Trophoblast cell (in vitro differentiated cells and primary cell): ENCODE measurements around the gene ARMC3.
"Not testable (repeated sequence)": the region's sequence is repeated elsewhere in the genome, so short reads cannot be mapped to it uniquely, and the experiment has no call there.

Source experiments
- DNase-seq, 2 donors: peaks; one replicate each; pipeline ENCODE4 v3.0.0-alpha.2; 2016
- H2AFZ ChIP-seq: 2 replicates; pipeline ENCODE4 v1.6.1; 2013; ENCODE audit warnings: low read length, moderate library complexity, mild to moderate bottlenecking; ENCODE audit not compliant: insufficient read depth, poor library complexity
- H2AK5ac ChIP-seq: 2 replicates; pipeline ENCODE4 v1.6.1; 2013; ENCODE audit warnings: mild to moderate bottlenecking, low read length
- H2BK120ac ChIP-seq: 2 replicates; pipeline ENCODE4 v1.6.1; 2013; ENCODE audit warnings: low read length, mild to moderate bottlenecking, moderate library complexity; ENCODE audit not compliant: insufficient read depth, poor library complexity
- H2BK12ac ChIP-seq: 2 replicates; pipeline ENCODE4 v1.6.1; 2013; ENCODE audit warnings: mild to moderate bottlenecking, low read length, moderate library complexity
- H2BK5ac ChIP-seq: 2 replicates; pipeline ENCODE4 v1.6.1; 2013; ENCODE audit warnings: low read length, low read depth, moderate library complexity, mild to moderate bottlenecking; ENCODE audit not compliant: poor library complexity
- H3K14ac ChIP-seq: 2 replicates; pipeline ENCODE4 v1.6.1; 2013; ENCODE audit warnings: mild to moderate bottlenecking, low read length
- H3K18ac ChIP-seq: 2 replicates; pipeline ENCODE4 v1.6.1; 2013; ENCODE audit warnings: mild to moderate bottlenecking, low read length
- H3K23ac ChIP-seq: 2 replicates; pipeline ENCODE4 v1.6.1; 2013; ENCODE audit warnings: low read length
- H3K27ac ChIP-seq: 2 replicates; pipeline ENCODE4 v1.5.1; 2013; ENCODE audit warnings: low read depth, mild to moderate bottlenecking, inconsistent platforms, low read length, moderate library complexity
- H3K27me3 ChIP-seq: 2 replicates; pipeline ENCODE4 v1.6.1; 2013; ENCODE audit warnings: inconsistent platforms, mild to moderate bottlenecking, low read length, moderate library complexity; ENCODE audit not compliant: insufficient read depth
- H3K36me3 ChIP-seq, 2 experiments: 1 replicate in 1 of 2; 2 replicates in 1 of 2; pipeline ENCODE4 v1.6.1; 2013; ENCODE audit warnings: low read length in 2 of 2, mild to moderate bottlenecking in 2 of 2, moderate library complexity in 1 of 2; ENCODE audit not compliant: insufficient read depth in 2 of 2, control insufficient read depth in 1 of 2
- H3K4ac ChIP-seq: 2 replicates; pipeline ENCODE4 v1.6.1; 2013; ENCODE audit warnings: low read depth, mild to moderate bottlenecking, low read length, moderate library complexity
- H3K4me1 ChIP-seq, 2 experiments: 1 replicate in 1 of 2; 2 replicates in 1 of 2; pipeline ENCODE4 v1.6.1; 2013; ENCODE audit warnings: low read length in 2 of 2, mild to moderate bottlenecking in 2 of 2, moderate library complexity in 1 of 2; ENCODE audit not compliant: insufficient read depth in 2 of 2, control insufficient read depth in 1 of 2
- H3K4me2 ChIP-seq: 2 replicates; pipeline ENCODE4 v1.6.1; 2013; ENCODE audit warnings: inconsistent platforms, mild to moderate bottlenecking, low read length, moderate library complexity
- H3K4me3 ChIP-seq: 2 replicates; pipeline ENCODE4 v1.5.1; 2013; ENCODE audit warnings: mild to moderate bottlenecking, low read depth, low read length, inconsistent platforms
- H3K79me1 ChIP-seq: one replicate; pipeline ENCODE4 v1.6.1; 2013; ENCODE audit warnings: low read length
- H3K79me2 ChIP-seq: 2 replicates; pipeline ENCODE4 v1.6.1; 2013; ENCODE audit warnings: low read length, mild to moderate bottlenecking; ENCODE audit not compliant: control insufficient read depth, insufficient read depth, poor library complexity
- H3K9ac ChIP-seq: 2 replicates; pipeline ENCODE4 v1.6.1; 2013; ENCODE audit warnings: mild to moderate bottlenecking, low read length
- H3K9me3 ChIP-seq: 2 replicates; pipeline ENCODE4 v1.6.1; 2013; ENCODE audit warnings: low read depth, mild to moderate bottlenecking, control low read depth, inconsistent platforms, low read length; ENCODE audit not compliant: insufficient read depth
- H4K12ac ChIP-seq: 2 replicates; pipeline ENCODE4 v1.6.1; 2013; ENCODE audit warnings: low read depth, mild to moderate bottlenecking, low read length, moderate library complexity
- H4K8ac ChIP-seq: 2 replicates; pipeline ENCODE4 v1.6.1; 2013; ENCODE audit warnings: low read depth, mild to moderate bottlenecking, low read length, moderate library complexity
- H4K91ac ChIP-seq: one replicate; pipeline ENCODE4 v1.6.1; 2013; ENCODE audit warnings: low read depth, mild to moderate bottlenecking, low read length, moderate library complexity
- WGBS: extraction: QIAGEN DNeasy Blood & Tissue Kit; methylation state at CpG from one replicate; pipeline ENCODE4 v1.1.7; 2013; ENCODE audit warnings: missing lambda C conversion rate; ENCODE audit not compliant: insufficient read length, insufficient coverage; ENCODE audit errors: extremely low coverage; 5-methylcytosine and 5-hydroxymethylcytosine counted together

Gene ARMC3

DNA sequence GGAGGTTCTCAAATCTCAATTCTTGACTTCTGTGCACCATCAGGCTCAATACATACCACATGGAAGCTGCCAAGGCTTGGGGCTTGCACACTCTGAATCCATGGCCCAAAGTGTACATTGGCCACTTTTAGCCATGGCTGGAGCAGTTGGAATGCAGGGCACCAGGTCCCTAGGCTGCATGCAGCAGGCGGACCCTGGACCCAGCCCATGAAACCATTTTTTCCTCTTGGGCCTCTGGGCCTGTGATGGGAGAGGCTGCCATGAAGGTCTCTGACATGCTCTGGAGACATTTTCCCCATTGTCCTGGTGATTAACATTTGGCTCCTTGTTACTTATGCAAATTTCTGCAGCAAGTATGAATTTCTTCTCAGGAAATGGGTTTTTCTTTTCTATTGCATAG, 19.0 kb upstream of the ARMC3 start:
- no peak for DNase-seq
- no peak overlapping the region for H2BK5ac ChIP-seq
- H2AFZ ChIP-seq: no peak overlapping the region
- no CpG with 5 or more reads among the region's 1 CpG for WGBS
- H2BK120ac ChIP-seq: no peak overlapping the region
- H3K4ac ChIP-seq: no peak overlapping the region
- peaks cover 8% of the 10 kb centered on the region for H3K9me3 ChIP-seq
- H3K4me1 ChIP-seq: no peaks in the 10 kb centered on the region
- peaks cover 2% of the 10 kb centered on the region in 2 experiments for H3K36me3 ChIP-seq
- no peak overlapping the region for H3K4me3 ChIP-seq
- no peak overlapping the region for H3K23ac ChIP-seq
- H3K79me1 ChIP-seq: no peaks in the 10 kb centered on the region
- H3K4me2 ChIP-seq: no peak overlapping the region
- no peak overlapping the region for H3K14ac ChIP-seq
- no peaks in the 10 kb centered on the region for H3K79me2 ChIP-seq
- H3K18ac ChIP-seq: no peak overlapping the region
- H4K8ac ChIP-seq: no peak overlapping the region
- H3K9ac ChIP-seq: no peak overlapping the region
- H2BK12ac ChIP-seq: no peak overlapping the region
- no peak overlapping the region for H3K27ac ChIP-seq
- no peaks in the 10 kb centered on the region for H3K27me3 ChIP-seq
- no peak overlapping the region for H4K91ac ChIP-seq
- H4K12ac ChIP-seq: no peak overlapping the region
- H2AK5ac ChIP-seq: no peak overlapping the region

DNA sequence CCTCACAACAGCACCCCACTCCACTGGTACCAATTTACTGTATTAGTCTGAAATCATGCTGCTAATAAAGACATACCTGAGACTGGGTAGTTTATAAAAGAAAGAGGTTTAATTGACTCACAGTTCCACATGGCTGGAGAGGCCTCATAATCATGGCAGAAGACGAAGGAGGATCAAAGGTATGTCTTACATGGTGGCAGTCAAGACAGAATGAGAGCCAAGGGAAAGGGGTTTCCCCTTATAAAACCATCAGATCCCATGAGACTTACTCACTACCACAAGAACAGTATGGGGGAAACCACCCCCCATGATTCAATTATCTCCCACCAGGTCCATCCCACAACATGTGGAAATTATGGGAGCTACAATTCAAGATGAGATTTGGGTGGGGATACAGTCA, 18.2 kb upstream of the ARMC3 start:
- H2BK5ac ChIP-seq, H4K12ac ChIP-seq, H3K79me1 ChIP-seq, H3K4me2 ChIP-seq, H3K4me3 ChIP-seq, H3K4me1 ChIP-seq, H3K79me2 ChIP-seq, H3K27me3 ChIP-seq, H3K36me3 ChIP-seq, H4K8ac ChIP-seq, H2BK12ac ChIP-seq, DNase-seq, H3K18ac ChIP-seq, H3K23ac ChIP-seq, H3K9ac ChIP-seq, H3K4ac ChIP-seq, H3K27ac ChIP-seq, H2AFZ ChIP-seq, H2BK120ac ChIP-seq, H3K9me3 ChIP-seq, H4K91ac ChIP-seq, H3K14ac ChIP-seq, H2AK5ac ChIP-seq: not testable (repeated sequence)
- WGBS: no CpG with 5 or more reads among the region's 1 CpG

DNA sequence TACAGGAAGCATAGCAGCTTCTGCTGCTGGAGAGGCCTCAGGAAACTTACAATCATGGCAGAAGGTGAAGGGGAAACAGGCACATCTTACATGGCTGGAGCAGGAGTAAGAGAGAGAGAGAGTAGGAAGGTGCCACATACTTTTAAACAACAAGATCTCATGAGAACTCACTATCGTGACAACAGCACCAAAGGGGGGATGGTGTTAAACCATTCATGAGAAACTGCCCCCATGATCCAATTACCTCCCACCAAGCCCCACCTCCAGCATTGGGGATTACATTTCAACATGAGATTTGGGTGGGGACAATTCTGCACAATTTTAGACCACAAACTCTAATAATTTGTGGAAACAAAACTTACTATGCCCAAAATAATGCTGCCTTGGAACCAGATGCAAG, 16.8 kb upstream of the ARMC3 start:
- Histone ChIP-seq H3K23ac (no peak overlapping the region), H3K18ac (no peak overlapping the region), H2BK5ac (no peak overlapping the region), H2AFZ (no peak overlapping the region), H3K9ac (no peak overlapping the region), H3K79me1 (no peaks in the 10 kb centered on the region), H4K8ac (no peak overlapping the region), H4K12ac (no peak overlapping the region), H3K79me2 (no peaks in the 10 kb centered on the region), H3K4me1 (no peaks in the 10 kb centered on the region), H3K36me3 (peaks cover 2% of the 10 kb centered on the region in 2 experiments), H3K9me3 (peaks cover 8% of the 10 kb centered on the region), H3K4ac (no peak overlapping the region), H2AK5ac (no peak overlapping the region), H3K4me3 (no peak overlapping the region), H2BK12ac (no peak overlapping the region), H3K14ac (no peak overlapping the region), H3K27me3 (no peaks in the 10 kb centered on the region), H3K27ac (no peak overlapping the region), H4K91ac (no peak overlapping the region), H2BK120ac (no peak overlapping the region), H3K4me2 (no peak overlapping the region)
- no peak for DNase-seq
- WGBS: no CpG with 5 or more reads among the region's 1 CpG

DNA sequence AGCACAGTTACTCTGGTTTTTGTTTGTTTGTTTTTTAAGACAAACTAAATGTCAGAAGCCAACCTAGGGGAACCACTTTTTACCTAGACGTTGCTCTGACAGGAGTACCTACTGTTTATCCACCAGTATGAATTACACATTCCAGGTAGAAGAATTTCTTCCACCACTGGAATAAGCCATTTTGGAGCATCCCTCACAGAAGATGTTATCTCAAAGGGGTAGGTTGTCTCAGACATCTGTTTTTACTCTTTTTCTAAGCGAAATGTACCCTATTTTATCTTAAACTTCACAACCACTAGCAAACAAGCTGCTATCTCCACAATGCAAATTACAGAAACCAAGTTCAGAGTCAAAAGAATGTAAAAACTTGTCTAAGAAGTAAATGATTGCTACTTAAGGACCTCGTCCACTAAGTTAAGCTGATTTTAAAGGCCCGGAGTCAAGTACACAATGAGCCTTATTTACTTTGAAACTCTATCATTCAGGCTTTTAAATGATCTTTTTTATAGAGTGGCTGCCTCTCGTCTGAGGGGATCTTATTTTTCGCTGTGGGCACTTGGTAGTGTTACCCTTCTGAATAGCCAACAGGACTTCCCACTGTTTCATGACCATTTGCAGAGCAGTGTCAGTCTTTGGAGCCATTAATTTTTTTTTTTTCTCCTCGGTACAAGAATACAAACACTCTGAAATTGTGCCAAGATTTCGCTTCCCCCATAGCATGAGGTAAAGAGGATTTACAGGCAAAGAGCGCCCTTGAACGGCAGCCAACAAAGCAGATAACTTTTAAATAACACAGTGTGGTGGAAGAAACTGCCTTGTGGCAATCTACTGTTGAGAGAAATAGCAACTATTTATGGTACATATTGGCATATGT, 15.7 kb upstream of the ARMC3 start:
- Histone ChIP-seq H3K4me3 (no peak overlapping the region), H3K36me3 (peaks cover 2% of the 10 kb centered on the region in 2 experiments), H3K18ac (no peak overlapping the region), H4K91ac (no peak overlapping the region), H3K23ac (no peak overlapping the region), H3K4me2 (no peak overlapping the region), H3K14ac (no peak overlapping the region), H2BK120ac (no peak overlapping the region), H3K27ac (no peak overlapping the region), H2BK12ac (no peak overlapping the region), H3K79me2 (no peaks in the 10 kb centered on the region), H4K8ac (no peak overlapping the region), H4K12ac (no peak overlapping the region), H3K4ac (no peak overlapping the region), H3K9ac (no peak overlapping the region), H2AK5ac (no peak overlapping the region), H3K4me1 (no peaks in the 10 kb centered on the region), H2AFZ (no peak overlapping the region), H3K79me1 (no peaks in the 10 kb centered on the region), H3K27me3 (no peaks in the 10 kb centered on the region), H3K9me3 (peaks cover 8% of the 10 kb centered on the region), H2BK5ac (no peak overlapping the region)
- WGBS: no CpG with 5 or more reads among the region's 10 CpGs
- no peak for DNase-seq
